ENCODE data around the gene NSUN7.

NSUN7 gene

GRCh38 chr4:40744218-40744617 is 5.5 kb upstream of the NSUN7 start:
- DNase-seq (ENCODE audit: extremely low spot score), result no peak
- no peak for TF ChIP-seq CTCF (IDR thresholded peaks at IDR 0.05; ENCODE audit: control extremely low read depth, extremely low read depth, low read depth, missing control alignments)
- ChIA-PET POLR2A (no interaction called here), CTCF (interaction anchor here (1.2 to 1.7 kb wide), 2 partner anchors 97 to 99 kb away, joined by 3 read pairs; no protein-coding TSS in a partner anchor)

GRCh38 chr4:40745285-40745984 is 4.3 kb upstream of the NSUN7 start:
- ChIA-PET POLR2A (interaction anchor here (0.7 kb wide), 1 partner anchor 1335 kb away, joined by 3 read pairs; no protein-coding TSS in a partner anchor), CTCF (interaction anchor here (1.5 to 2.3 kb wide), 3 partner anchors 13 to 99 kb away, joined by 3 to 8 read pairs (median 5); no protein-coding TSS in a partner anchor)
- TF ChIP-seq CTCF (IDR thresholded peaks at IDR 0.05; ENCODE audit: control extremely low read depth, extremely low read depth, low read depth, missing control alignments), result no peak
- no peak for DNase-seq (ENCODE audit: extremely low spot score)

GRCh38 chr4:40747207-40747835 is 2.4 kb upstream of the NSUN7 start:
- ChIA-PET POLR2A (no interaction called here), CTCF (interaction anchor here (0.7 to 2.3 kb wide), 4 partner anchors 15 to 150 kb away, joined by 3 to 8 read pairs (median 3); no protein-coding TSS in a partner anchor)
- no peak for TF ChIP-seq CTCF (IDR thresholded peaks at IDR 0.05; ENCODE audit: control extremely low read depth, extremely low read depth, low read depth, missing control alignments)
- no peak for DNase-seq (ENCODE audit: extremely low spot score)

GRCh38 chr4:40750461-40751258 is 905 bp downstream of the NSUN7 start:
- no peak for DNase-seq (ENCODE audit: extremely low spot score)
- ChIA-PET CTCF (interaction anchor here (1.2 to 2.8 kb wide), 3 partner anchors 14 to 92 kb away, joined by 3 to 12 read pairs (median 3); no protein-coding TSS in a partner anchor), POLR2A (no interaction called here)
- no peak for TF ChIP-seq CTCF (IDR thresholded peaks at IDR 0.05; ENCODE audit: control extremely low read depth, extremely low read depth, low read depth, missing control alignments)

- no peak for TF ChIP-seq CTCF (IDR thresholded peaks at IDR 0.05; ENCODE audit: control extremely low read depth, extremely low read depth, low read depth, missing control alignments)
- CTCF ChIA-PET, result no interaction called here
- DNase-seq (ENCODE audit: extremely low spot score), result no peak
- POLR2A ChIA-PET, result no interaction called here
Observed at GRCh38 chr4:40755616-40756015, 5.9 kb downstream of the NSUN7 start.

- no peak for TF ChIP-seq CTCF (IDR thresholded peaks at IDR 0.05; ENCODE audit: control extremely low read depth, extremely low read depth, low read depth, missing control alignments)
- POLR2A ChIA-PET, result no interaction called here
- CTCF ChIA-PET, result no interaction called here
- peak; percentile 70 for DNase-seq (ENCODE audit: extremely low spot score)
Observed at GRCh38 chr4:40763228-40763716, 13.5 kb downstream of the NSUN7 start.
